K562 (cell line): ENCODE data around the gene DNMT3A. TPM values are rescaled to one million over a fixed set of nuclear protein-coding genes. Genes with fewer than 3 reads are reported as not detected.

Experiments used
- ATAC-seq: fragments of 200-7000 bp; cut with Tn5 transposase; 3 replicates; pipeline ENCODE4 v1.9.1; 2020; ENCODE audit warnings: moderate library complexity
- BruUV-seq: library from RNA; stranded (reverse); fragments of 400-500 nt; replicated peaks from 2 replicates; lab custom pipeline; 2021; lab: Mats Ljungman, UMichigan
- CTCF ChIA-PET: fragments of 300-600 bp; formaldehyde crosslinking; extraction: SDS; loops from one replicate; lab custom pipeline; 2021; ENCODE audit warnings: low intra/inter-chr PET ratio; lab: Yijun Ruan, JAX
- POLR2A ChIA-PET: fragments of 300-600, 350-650 bp; sonication (Branson Sonifier 250); formaldehyde crosslinking; extraction: SDS; loops from one replicate; lab custom pipeline; 2021; ENCODE audit warnings: antibody characterized with exemption, inconsistent platforms; lab: Yijun Ruan, JAX
- DNase-seq, 4 experiments: peaks; one replicate each; pipeline versions ENCODE4 v3.0.0 to v3.0.0-alpha.2; 2011 to 2018; ENCODE audit warnings: low spot score in 3 of 4, mixed read lengths in 3 of 4; ENCODE audit errors: extremely low read depth in 1 of 4
- FAIRE-seq: peaks from 2 replicates; lab custom pipeline; 2011; peaks lifted over from hg19 to GRCh38; lab: Jason Lieb, UNC
- H2AFZ ChIP-seq: 2 replicates; pipeline ENCODE4 v1.6.0; 2011; ENCODE audit warnings: low read depth, low read length, control low read depth, inconsistent platforms
- H3K27ac ChIP-seq: fragments of 200-600 bp; 3 replicates; pipeline ENCODE4 v1.8.0; 2011; ENCODE audit warnings: low read depth, mild to moderate bottlenecking, control low read depth, inconsistent platforms, low read length, moderate library complexity, mixed read lengths; ENCODE audit errors: extremely low read depth
- H3K27me3 ChIP-seq, 2 experiments: fragments of 300-600 bp in 1 of 2; 2 replicates in 1 of 2; 3 replicates in 1 of 2; pipeline versions ENCODE4 v1.6.0 to v1.8.0; 2011; ENCODE audit warnings: inconsistent platforms in 2 of 2, low read length in 2 of 2, mild to moderate bottlenecking in 1 of 2, mixed read lengths in 1 of 2, moderate library complexity in 1 of 2; ENCODE audit not compliant: control insufficient read depth in 2 of 2, insufficient read depth in 2 of 2
- H3K36me3 ChIP-seq: fragments of 300-600 bp; 3 replicates; pipeline ENCODE4 v1.8.0; 2011; ENCODE audit warnings: mild to moderate bottlenecking, low read length, inconsistent platforms; ENCODE audit not compliant: control insufficient read depth, insufficient read depth
- H3K4me1 ChIP-seq, 2 experiments: fragments of 200-600 bp in 1 of 2; replicated peaks in 1 of 2; 2 replicates in 1 of 2; 3 replicates in 1 of 2; pipeline versions ENCODE4 v1.5.1 to v1.8.0; 2011; ENCODE audit warnings: inconsistent platforms in 2 of 2, low read length in 2 of 2, mild to moderate bottlenecking in 1 of 2, mixed read lengths in 1 of 2, moderate library complexity in 1 of 2; ENCODE audit not compliant: control insufficient read depth in 2 of 2, insufficient read depth in 2 of 2
- H3K4me2 ChIP-seq: 2 replicates; pipeline ENCODE4 v1.6.1; 2011; ENCODE audit warnings: low read length, control low read depth, inconsistent platforms, mixed read lengths; ENCODE audit not compliant: insufficient read depth
- H3K4me3 ChIP-seq: fragments of 200-600 bp; sonication (generic), shearing (Covaris generic); 2 replicates; pipeline ENCODE4 v1.5.1; 2016; ENCODE audit warnings: control low read depth, inconsistent platforms
- H3K79me2 ChIP-seq: fragments of 200-600 bp; 3 replicates; pipeline ENCODE4 v1.8.0; 2011; ENCODE audit warnings: low read length, inconsistent platforms; ENCODE audit not compliant: control insufficient read depth, insufficient read depth
- H3K9ac ChIP-seq, 2 experiments: 2 replicates each; pipeline versions ENCODE4 v1.6.0 to v1.6.1; 2011; ENCODE audit warnings: low read depth in 2 of 2, low read length in 2 of 2, control low read depth in 1 of 2, inconsistent platforms in 1 of 2, mild to moderate bottlenecking in 1 of 2, mixed read lengths in 1 of 2; ENCODE audit not compliant: insufficient read depth in 1 of 2
- H3K9me1 ChIP-seq: one replicate; pipeline ENCODE4 v1.6.0; 2011; ENCODE audit warnings: inconsistent platforms, mild to moderate bottlenecking, low read length, moderate library complexity; ENCODE audit not compliant: control insufficient read depth, insufficient read depth
- H3K9me3 ChIP-seq: replicated peaks from 2 replicates; pipeline ENCODE4 v1.5.1; 2011; ENCODE audit warnings: low read depth, low read length, inconsistent platforms; ENCODE audit not compliant: control insufficient read depth, insufficient read depth
- H4K20me1 ChIP-seq: replicated peaks from 2 replicates; pipeline ENCODE4 v1.6.1; 2011; ENCODE audit warnings: low read length, inconsistent platforms, mixed read lengths; ENCODE audit not compliant: control insufficient read depth, insufficient read depth
- CEBPZ ChIP-seq: fragments of 150-350 bp; IDR thresholded peaks from 2 replicates; pipeline ENCODE4 v1.6.1; 2014; ENCODE audit warnings: low read depth, mild to moderate bottlenecking, low read length, borderline replicate concordance
- CHD2 ChIP-seq: IDR thresholded peaks from 2 replicates; pipeline ENCODE4 v1.6.1; 2011; ENCODE audit warnings: low read depth, low read length
- HLTF ChIP-seq: fragments of 450-650 bp; IDR thresholded peaks from 2 replicates; pipeline ENCODE4 v1.6.1; 2016
- MTA3 ChIP-seq: fragments of 450-650 bp; formaldehyde crosslinking; IDR thresholded peaks from 2 replicates; pipeline ENCODE4 v1.6.1; 2017; ENCODE audit warnings: mild to moderate bottlenecking, borderline replicate concordance
- NONO ChIP-seq, 2 experiments: fragments of 200-400 bp in 1 of 2; fragments of 450-650 bp in 1 of 2; formaldehyde crosslinking in 1 of 2; IDR thresholded peaks; 2 replicates each; pipeline ENCODE4 v1.6.1; 2017; ENCODE audit warnings: low read depth in 2 of 2, mild to moderate bottlenecking in 2 of 2, moderate library complexity in 2 of 2, low read length in 1 of 2
- RHOXF2B ChIP-seq: fragments of 250-450 bp; sonication (Bioruptor Pico); conservative IDR thresholded peaks from 2 replicates; pipeline ENCODE4 v1.5.1; 2021
- ZMIZ1 ChIP-seq, 2 experiments: fragments of 150-350 bp in 1 of 2; IDR thresholded peaks; 2 replicates each; pipeline ENCODE4 v1.6.1; 2012 to 2016; ENCODE audit warnings: low read depth in 2 of 2, low read length in 2 of 2, mild to moderate bottlenecking in 1 of 2, moderate library complexity in 1 of 2
- ZNF253 ChIP-seq: fragments of 250-450 bp; sonication (Bioruptor Pico); conservative IDR thresholded peaks from 2 replicates; pipeline ENCODE4 v1.6.1; 2021; ENCODE audit warnings: mild to moderate bottlenecking
- ZNF347 ChIP-seq: fragments of 450-650 bp; formaldehyde crosslinking; IDR thresholded peaks from 2 replicates; pipeline ENCODE4 v1.4.0; 2020; ENCODE audit warnings: low read depth, mild to moderate bottlenecking, moderate library complexity
- ZNF518B ChIP-seq: fragments of 250-450 bp; sonication (Bioruptor Pico); IDR thresholded peaks from 2 replicates; pipeline ENCODE4 v1.5.0; 2021; ENCODE audit warnings: mild to moderate bottlenecking, moderate library complexity
- WGBS: fragments of 100-300 bp; shearing (Covaris generic); methylation state at CpG from one replicate; pipeline ENCODE4 v1.1.6; 2016; ENCODE audit warnings: low coverage, mixed read lengths; ENCODE audit not compliant: insufficient coverage; ENCODE audit errors: missing lambda C conversion rate; 5-methylcytosine and 5-hydroxymethylcytosine counted together
- in situ Hi-C: fragments of 300-500 bp; cut with MboI; formaldehyde crosslinking; loops from 4 replicates; pipeline ENCODE4 v1.15.0; 2018; ENCODE audit warnings: inconsistent platforms, mixed read lengths
- intact Hi-C: fragments of 100-400 bp; cut with micrococcal nuclease; formaldehyde crosslinking; loops from 2 replicates; pipeline ENCODE4 v1.14.2; 2022
- polyA plus RNA-seq, 8 experiments: library from polyadenylated mRNA; depleted of rRNA in 4 of 8; stranded (reverse) in 5 of 8; unstranded in 3 of 8; fragments of >200 nt; fragmentation: Nextera tagmentation in 2 of 8; fragmentation: Illumina TruSeq in 1 of 8; extraction: Ambion mirVana in 2 of 8; extraction: Trizol in 1 of 8; gene quantifications; 2 replicates each; pipeline versions ENCODE4 v1.2.1 to v1.2.3, GENCODE V29; 2011 to 2014; ENCODE audit warnings: inconsistent platforms in 1 of 8, missing spikeins in 1 of 8
- total RNA-seq, 7 experiments: library from RNA; depleted of rRNA in 6 of 7; stranded (reverse); fragments of >200 nt in 6 of 7; fragmentation: Illumina TruSeq in 2 of 7; extraction: Trizol in 2 of 7; gene quantifications; 2 replicates each; pipeline versions ENCODE4 v1.2.1 to v1.2.3, GENCODE V29; 2011 to 2021; ENCODE audit warnings: low replicate concordance in 1 of 7

DNMT3A gene
- total and polyA plus RNA-seq, 9 of the 15 experiments (the other 6 are each of a cell fraction or from before 2014, with no cell fraction given), result 3.0 to 16.0 (median 6.1) TPM

GRCh38 chr2:25241452-25241851 lies 100.3 kb downstream of the DNMT3A start:
- no TSS peak for BruUV-seq
- 81% methylated on average over 8 of the region's 13 CpGs for WGBS
- ChIA-PET POLR2A (interaction anchor here (0.6 kb wide), 1 partner anchor 158 kb away, joined by 3 read pairs; no protein-coding TSS in a partner anchor), CTCF (no interaction called here)
- Histone ChIP-seq H3K4me3 (no peak overlapping the region), H3K9me3 (no peaks in the 10 kb centered on the region), H4K20me1 (no peaks in the 10 kb centered on the region), H3K27ac (no peak overlapping the region), H3K79me2 (no peaks in the 10 kb centered on the region), H3K4me1 (peaks cover 14 to 25% of the 10 kb centered on the region in 2 experiments; a peak in 4 of 5 replicates), H2AFZ (no peak overlapping the region), H3K27me3 (no peaks in the 10 kb centered on the region), H3K9ac (peak overlapping the region in 1 of 2 experiments; percentile 1; a peak in 1 of 4 replicates), H3K4me2 (no peak overlapping the region), H3K9me1 (no peaks in the 10 kb centered on the region), H3K36me3 (peaks cover 58% of the 10 kb centered on the region; the same call in 2 of the 3 replicates)
- intact Hi-C loops, result no loop called here
- in situ Hi-C loops, result no loop called here
- FAIRE-seq (no peak), ATAC-seq (no peak), DNase-seq (no peak)
- TF ChIP-seq RHOXF2B (CRISPR knock-in tag) (no peak), CHD2 (no peak), ZNF518B (CRISPR knock-in tag) (no peak), HLTF (no peak), ZNF347 (CRISPR knock-in tag) (no peak), NONO (IDR thresholded peaks at IDR 0.05; ENCODE audit: low read depth in 2 of 2, low read length in 1 of 2) (no peak), CEBPZ (no peak), ZNF253 (CRISPR knock-in tag) (no peak), MTA3 (no peak), ZMIZ1 (IDR thresholded peaks at IDR 0.05; ENCODE audit: low read depth in 2 of 2, low read length in 2 of 2) (no peak)
